GM19328 (cell line): ENCODE measurements around the gene ATXN10.
"Not testable (repeated sequence)": the region's sequence is repeated elsewhere in the genome, so short reads cannot be mapped to it uniquely, and the experiment has no call there.

Experiments used
- ATAC-seq: cut with Tn5 transposase; IDR thresholded peaks from one replicate; pipeline ENCODE4 v1.9.1; 2021; ENCODE audit warnings: mild to moderate bottlenecking, moderate library complexity; ENCODE audit not compliant: unreplicated experiment

The ATXN10 gene

GRCh38 chr22:45707605-45708004 is 36.0 kb downstream of the ATXN10 start:
- ATAC-seq, result no peak

GRCh38 chr22:45708145-45708544 is 36.5 kb downstream of the ATXN10 start:
- no peak for ATAC-seq

- ATAC-seq, result no peak
These were observed 37.6 kb downstream of the ATXN10 start for GRCh38 chr22:45709060-45709739.

GRCh38 chr22:45709866-45710265 is 38.2 kb downstream of the ATXN10 start:
- ATAC-seq, result no peak

GRCh38 chr22:45710469-45710868 is 38.8 kb downstream of the ATXN10 start:
- ATAC-seq, result no peak

- not testable (repeated sequence) for ATAC-seq
These were observed 42.8 kb downstream of the ATXN10 start for GRCh38 chr22:45714390-45714789.

GRCh38 chr22:45717789-45718188 is 46.2 kb downstream of the ATXN10 start:
- ATAC-seq, result no peak

- no peak for ATAC-seq
These were observed 46.8 kb downstream of the ATXN10 start for GRCh38 chr22:45718391-45718790.

GRCh38 chr22:45720839-45721378 is 49.3 kb downstream of the ATXN10 start:
- no peak for ATAC-seq

GRCh38 chr22:45722006-45722405 is 50.4 kb downstream of the ATXN10 start:
- ATAC-seq, result no peak

- no peak for ATAC-seq
These were observed 54.4 kb downstream of the ATXN10 start for GRCh38 chr22:45726081-45726480.

- ATAC-seq, result no peak
These were observed 59.6 kb downstream of the ATXN10 start for GRCh38 chr22:45731041-45731797.

GRCh38 chr22:45731798-45732495 is 60.3 kb downstream of the ATXN10 start:
- no peak for ATAC-seq

GRCh38 chr22:45735273-45735672 is 63.6 kb downstream of the ATXN10 start:
- no peak for ATAC-seq

- no peak for ATAC-seq
These were observed 66.6 kb downstream of the ATXN10 start for GRCh38 chr22:45738206-45738605.

- ATAC-seq, result no peak
These were observed 68.6 kb downstream of the ATXN10 start for GRCh38 chr22:45740236-45740635.

- no peak for ATAC-seq
These were observed 71.3 kb downstream of the ATXN10 start for GRCh38 chr22:45742866-45743450.

GRCh38 chr22:45743687-45744086 is 72.1 kb downstream of the ATXN10 start:
- no peak for ATAC-seq

GRCh38 chr22:45744442-45744841 is 72.8 kb downstream of the ATXN10 start:
- no peak for ATAC-seq

- ATAC-seq, result no peak
These were observed 79.0 kb downstream of the ATXN10 start for GRCh38 chr22:45750626-45751025.

GRCh38 chr22:45752036-45752435 is 80.4 kb downstream of the ATXN10 start:
- no peak for ATAC-seq
